Liver (tissue), 9 donors: ENCODE data around the gene ERICH2. TPM values are rescaled to one million over a fixed set of nuclear protein-coding genes. Genes with fewer than 3 reads are reported as not detected.

Experiments
- DNase-seq: peaks from one replicate; pipeline ENCODE4 v3.0.0-alpha.2; 2017; ENCODE audit warnings: low spot score
- H3K27ac ChIP-seq, 2 donors: one replicate each; pipeline ENCODE4 v1.7.0; 2013; ENCODE audit warnings: inconsistent platforms in 2 of 2, low read length in 2 of 2, control low read depth in 1 of 2, low read depth in 1 of 2, mild to moderate bottlenecking in 1 of 2
- H3K27me3 ChIP-seq, 4 donors: one replicate each; pipeline versions ENCODE4 v1.6.1 to v1.7.0; 2013; ENCODE audit warnings: low read length in 3 of 4, inconsistent platforms in 1 of 4, mild to moderate bottlenecking in 1 of 4, moderate library complexity in 1 of 4; ENCODE audit not compliant: control insufficient read depth in 4 of 4, insufficient read depth in 4 of 4
- H3K36me3 ChIP-seq, 4 donors: one replicate each; pipeline versions ENCODE4 v1.6.1 to v1.7.0; 2013; ENCODE audit warnings: low read length in 3 of 4, mild to moderate bottlenecking in 3 of 4, low read depth in 1 of 4, moderate library complexity in 1 of 4; ENCODE audit not compliant: control insufficient read depth in 4 of 4, insufficient read depth in 3 of 4
- H3K4me1 ChIP-seq, 4 donors: one replicate each; pipeline versions ENCODE4 v1.6.1 to v1.7.0; 2013; ENCODE audit warnings: low read length in 3 of 4, mild to moderate bottlenecking in 3 of 4, moderate library complexity in 1 of 4; ENCODE audit not compliant: control insufficient read depth in 4 of 4, insufficient read depth in 4 of 4
- H3K4me3 ChIP-seq, 3 donors: one replicate each; pipeline versions ENCODE4 v1.6.1 to v1.7.0; 2013; ENCODE audit warnings: low read length in 3 of 3, control low read depth in 1 of 3, low read depth in 1 of 3, mild to moderate bottlenecking in 1 of 3
- H3K9ac ChIP-seq, 2 donors: one replicate each; pipeline ENCODE4 v1.7.0; 2013; ENCODE audit warnings: low read length in 2 of 2, mild to moderate bottlenecking in 2 of 2, moderate library complexity in 2 of 2, control low read depth in 1 of 2, low read depth in 1 of 2
- H3K9me3 ChIP-seq, 4 donors: one replicate each; pipeline versions ENCODE4 v1.6.1 to v1.7.0; 2013; ENCODE audit warnings: low read length in 3 of 4; ENCODE audit not compliant: control insufficient read depth in 4 of 4
- CTCF ChIP-seq: fragments of 150-350 bp; IDR thresholded peaks from 2 replicates; pipeline ENCODE4 v1.5.1; 2017; ENCODE audit warnings: improper control_type of control experiment, low read depth, low read length; ENCODE audit not compliant: missing input control
- EGR1 ChIP-seq, 2 donors: IDR thresholded peaks; 2 replicates each; pipeline ENCODE4 v1.6.1; 2016 to 2018; ENCODE audit warnings: antibody characterized with exemption in 2 of 2, low read depth in 2 of 2
- FOXA1 ChIP-seq: IDR thresholded peaks from 2 replicates; pipeline ENCODE4 v1.6.1; 2016; ENCODE audit warnings: antibody characterized with exemption
- FOXA2 ChIP-seq: IDR thresholded peaks from 2 replicates; pipeline ENCODE4 v1.6.1; 2016; ENCODE audit warnings: antibody characterized with exemption
- GABPA ChIP-seq, 2 donors: IDR thresholded peaks in 1 of 2; conservative IDR thresholded peaks in 1 of 2; 2 replicates each; pipeline ENCODE4 v1.6.1; 2016; ENCODE audit warnings: antibody characterized with exemption in 2 of 2, mild to moderate bottlenecking in 1 of 2, moderate library complexity in 1 of 2
- HNF4A ChIP-seq, 2 donors: conservative IDR thresholded peaks; 2 replicates each; pipeline ENCODE4 v1.6.1; 2016; ENCODE audit warnings: antibody characterized with exemption in 2 of 2, mild to moderate bottlenecking in 2 of 2
- HNF4G ChIP-seq: IDR thresholded peaks from 2 replicates; pipeline ENCODE4 v1.6.1; 2016; ENCODE audit warnings: antibody characterized with exemption
- JUND ChIP-seq, 2 donors: IDR thresholded peaks; 2 replicates each; pipeline ENCODE4 v1.6.1; 2016; ENCODE audit warnings: antibody characterized with exemption in 2 of 2
- NR2F2 ChIP-seq: IDR thresholded peaks from 2 replicates; pipeline ENCODE4 v1.6.1; 2016; ENCODE audit warnings: antibody characterized with exemption
- SP1 ChIP-seq: IDR thresholded peaks from 2 replicates; pipeline ENCODE4 v1.6.1; 2018; ENCODE audit warnings: antibody characterized with exemption, mild to moderate bottlenecking
- TAF1 ChIP-seq: conservative IDR thresholded peaks from 2 replicates; pipeline ENCODE4 v1.6.1; 2016; ENCODE audit warnings: antibody characterized with exemption, mild to moderate bottlenecking
- YY1 ChIP-seq: IDR thresholded peaks from 2 replicates; pipeline ENCODE4 v1.6.1; 2016; ENCODE audit warnings: antibody characterized with exemption, mild to moderate bottlenecking
- WGBS: extraction: QIAGEN DNeasy Blood & Tissue Kit; methylation state at CpG from one replicate; pipeline ENCODE4 v1.1.7; 2013; 5-methylcytosine and 5-hydroxymethylcytosine counted together
- polyA plus RNA-seq, 2 donors: library from polyadenylated mRNA; stranded (reverse) in 1 of 2; unstranded in 1 of 2; fragments of 200-250 nt in 1 of 2; fragments of >200 nt in 1 of 2; fragmentation: Nextera tagmentation in 1 of 2; extraction: Ambion mirVana in 1 of 2; gene quantifications; one replicate each; pipeline versions ENCODE4 v1.2.1 to v1.2.3, GENCODE V29; 2013 to 2015
- total RNA-seq, 2 donors: library from RNA; depleted of rRNA; stranded (reverse); fragments of >200 nt; gene quantifications; one replicate each; pipeline ENCODE4 v1.2.3, GENCODE V29; 2014
- TF ChIP-seq, protein P1 (sequence below): IDR thresholded peaks from 2 replicates; pipeline ENCODE4 v1.6.1; 2016; ENCODE audit warnings: antibody characterized with exemption
- TF ChIP-seq, protein P2 (sequence below): IDR thresholded peaks from 2 replicates; pipeline ENCODE4 v1.6.1; 2016; ENCODE audit warnings: antibody characterized with exemption
- TF ChIP-seq, protein P3 (sequence below): IDR thresholded peaks from 2 replicates; pipeline ENCODE4 v1.6.1; 2016; ENCODE audit warnings: antibody characterized with exemption, mild to moderate bottlenecking
- donor health status: healthy.
- donor health status: healthy.
- donor health status: healthy.
- donor health status: healthy.
- donor health status: healthy.

Gene ERICH2
- total and polyA plus RNA-seq, 4 donors: 0.39 to 3.0 (median 0.42) TPM; not detected in 1

- no peaks in the 10 kb centered on the region for H3K27me3 ChIP-seq
- no peak overlapping the region for H3K9ac ChIP-seq
- TF ChIP-seq FOXA1 (no peak), TAF1 (no peak), EGR1 (IDR thresholded peaks at IDR 0.05; ENCODE audit: low read depth in 2 of 2) (no peak), CTCF (no peak), HNF4A (conservative IDR thresholded peaks at IDR 0.05) (no peak), GABPA (IDR thresholded peaks at IDR 0.05 in 1 of 2, conservative IDR thresholded peaks at IDR 0.05 in 1 of 2) (no peak), YY1 (no peak), FOXA2 (no peak), NR2F2 (no peak)
- TF ChIP-seq, protein P1, sequence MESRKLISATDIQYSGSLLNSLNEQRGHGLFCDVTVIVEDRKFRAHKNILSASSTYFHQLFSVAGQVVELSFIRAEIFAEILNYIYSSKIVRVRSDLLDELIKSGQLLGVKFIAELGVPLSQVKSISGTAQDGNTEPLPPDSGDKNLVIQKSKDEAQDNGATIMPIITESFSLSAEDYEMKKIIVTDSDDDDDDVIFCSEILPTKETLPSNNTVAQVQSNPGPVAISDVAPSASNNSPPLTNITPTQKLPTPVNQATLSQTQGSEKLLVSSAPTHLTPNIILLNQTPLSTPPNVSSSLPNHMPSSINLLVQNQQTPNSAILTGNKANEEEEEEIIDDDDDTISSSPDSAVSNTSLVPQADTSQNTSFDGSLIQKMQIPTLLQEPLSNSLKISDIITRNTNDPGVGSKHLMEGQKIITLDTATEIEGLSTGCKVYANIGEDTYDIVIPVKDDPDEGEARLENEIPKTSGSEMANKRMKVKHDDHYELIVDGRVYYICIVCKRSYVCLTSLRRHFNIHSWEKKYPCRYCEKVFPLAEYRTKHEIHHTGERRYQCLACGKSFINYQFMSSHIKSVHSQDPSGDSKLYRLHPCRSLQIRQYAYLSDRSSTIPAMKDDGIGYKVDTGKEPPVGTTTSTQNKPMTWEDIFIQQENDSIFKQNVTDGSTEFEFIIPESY: no peak
- TF ChIP-seq, protein P2, sequence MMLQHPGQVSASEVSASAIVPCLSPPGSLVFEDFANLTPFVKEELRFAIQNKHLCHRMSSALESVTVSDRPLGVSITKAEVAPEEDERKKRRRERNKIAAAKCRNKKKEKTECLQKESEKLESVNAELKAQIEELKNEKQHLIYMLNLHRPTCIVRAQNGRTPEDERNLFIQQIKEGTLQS: no peak
- TF ChIP-seq, protein P3, sequence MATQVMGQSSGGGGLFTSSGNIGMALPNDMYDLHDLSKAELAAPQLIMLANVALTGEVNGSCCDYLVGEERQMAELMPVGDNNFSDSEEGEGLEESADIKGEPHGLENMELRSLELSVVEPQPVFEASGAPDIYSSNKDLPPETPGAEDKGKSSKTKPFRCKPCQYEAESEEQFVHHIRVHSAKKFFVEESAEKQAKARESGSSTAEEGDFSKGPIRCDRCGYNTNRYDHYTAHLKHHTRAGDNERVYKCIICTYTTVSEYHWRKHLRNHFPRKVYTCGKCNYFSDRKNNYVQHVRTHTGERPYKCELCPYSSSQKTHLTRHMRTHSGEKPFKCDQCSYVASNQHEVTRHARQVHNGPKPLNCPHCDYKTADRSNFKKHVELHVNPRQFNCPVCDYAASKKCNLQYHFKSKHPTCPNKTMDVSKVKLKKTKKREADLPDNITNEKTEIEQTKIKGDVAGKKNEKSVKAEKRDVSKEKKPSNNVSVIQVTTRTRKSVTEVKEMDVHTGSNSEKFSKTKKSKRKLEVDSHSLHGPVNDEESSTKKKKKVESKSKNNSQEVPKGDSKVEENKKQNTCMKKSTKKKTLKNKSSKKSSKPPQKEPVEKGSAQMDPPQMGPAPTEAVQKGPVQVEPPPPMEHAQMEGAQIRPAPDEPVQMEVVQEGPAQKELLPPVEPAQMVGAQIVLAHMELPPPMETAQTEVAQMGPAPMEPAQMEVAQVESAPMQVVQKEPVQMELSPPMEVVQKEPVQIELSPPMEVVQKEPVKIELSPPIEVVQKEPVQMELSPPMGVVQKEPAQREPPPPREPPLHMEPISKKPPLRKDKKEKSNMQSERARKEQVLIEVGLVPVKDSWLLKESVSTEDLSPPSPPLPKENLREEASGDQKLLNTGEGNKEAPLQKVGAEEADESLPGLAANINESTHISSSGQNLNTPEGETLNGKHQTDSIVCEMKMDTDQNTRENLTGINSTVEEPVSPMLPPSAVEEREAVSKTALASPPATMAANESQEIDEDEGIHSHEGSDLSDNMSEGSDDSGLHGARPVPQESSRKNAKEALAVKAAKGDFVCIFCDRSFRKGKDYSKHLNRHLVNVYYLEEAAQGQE: no peak
- no peak for DNase-seq
- H3K27ac ChIP-seq: no peak overlapping the region
- no peak overlapping the region for H3K4me3 ChIP-seq
- no peaks in the 10 kb centered on the region for H3K36me3 ChIP-seq
- H3K4me1 ChIP-seq: peaks cover 2 to 16% (median 7%) of the 10 kb centered on the region in 4 donors
- no peaks in the 10 kb centered on the region for H3K9me3 ChIP-seq
- whole genome bisulfite sequencing: 27% methylated on average over 4 of the region's 4 CpGs
Measured at GRCh38 chr2:170766693-170767092, 3.5 kb upstream of the ERICH2 start.

GRCh38 chr2:170770606-170771420, 635 bp downstream of the ERICH2 start:
- TF ChIP-seq SP1 (no peak), HNF4G (no peak), FOXA1 (no peak), GABPA (IDR thresholded peaks at IDR 0.05 in 1 of 2, conservative IDR thresholded peaks at IDR 0.05 in 1 of 2) (peak in 1 of 2 donors; percentile 61), JUND (IDR thresholded peaks at IDR 0.05) (no peak)
- TF ChIP-seq, protein P2: no peak
- peak; percentile 85 for DNase-seq
- Histone ChIP-seq H3K36me3 (no peaks in the 10 kb centered on the region), H3K4me3 (peak overlapping the region; percentile 83 to 96 (median 96)), H3K9ac (peak overlapping the region in 1 of 2 donors; percentile 91), H3K27ac (peak overlapping the region; percentile 76 to 78), H3K27me3 (no peaks in the 10 kb centered on the region), H3K9me3 (no peaks in the 10 kb centered on the region), H3K4me1 (peaks cover 2 to 14% (median 6%) of the 10 kb centered on the region in 4 donors)
- WGBS: under 1% methylated on average over 82 of the region's 82 CpGs
